Measurements from ENCODE around the gene IGFN1. TPM values are rescaled to one million over a fixed set of nuclear protein-coding genes. Genes with fewer than 3 reads are reported as not detected.

IGFN1 gene
- total and polyA plus RNA-seq, 9 of the 15 experiments (the other 6 are each of a cell fraction or from before 2014, with no cell fraction given) = 0.04 TPM; not detected in 8

DNA sequence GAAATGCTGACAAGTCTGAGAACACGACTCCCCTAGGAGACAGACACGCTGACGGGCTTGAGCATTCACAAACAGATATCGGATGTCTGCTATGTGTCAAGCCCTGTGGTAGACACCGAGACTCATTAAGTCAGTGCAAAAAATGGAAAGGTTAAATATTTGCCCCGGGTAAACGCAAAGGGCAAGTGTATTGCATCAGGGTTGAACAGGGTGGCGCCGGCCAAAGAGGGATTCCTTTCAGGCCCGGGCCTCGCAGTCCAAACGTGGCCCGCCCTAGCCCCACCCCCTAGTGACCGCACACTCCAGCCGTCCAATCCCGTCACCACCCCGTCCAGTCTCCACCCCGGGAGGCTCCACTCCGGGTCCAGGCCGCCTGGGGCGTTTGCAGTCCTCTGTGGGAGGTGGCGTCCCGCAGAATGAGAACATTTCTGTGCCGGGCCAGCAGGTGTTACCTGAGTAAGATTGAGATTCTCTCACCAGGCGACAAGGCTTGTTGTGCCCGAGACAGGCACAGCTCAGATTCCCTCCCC lies 20.0 kb upstream of the IGFN1 start (continued):
- TF ChIP-seq, protein P1, sequence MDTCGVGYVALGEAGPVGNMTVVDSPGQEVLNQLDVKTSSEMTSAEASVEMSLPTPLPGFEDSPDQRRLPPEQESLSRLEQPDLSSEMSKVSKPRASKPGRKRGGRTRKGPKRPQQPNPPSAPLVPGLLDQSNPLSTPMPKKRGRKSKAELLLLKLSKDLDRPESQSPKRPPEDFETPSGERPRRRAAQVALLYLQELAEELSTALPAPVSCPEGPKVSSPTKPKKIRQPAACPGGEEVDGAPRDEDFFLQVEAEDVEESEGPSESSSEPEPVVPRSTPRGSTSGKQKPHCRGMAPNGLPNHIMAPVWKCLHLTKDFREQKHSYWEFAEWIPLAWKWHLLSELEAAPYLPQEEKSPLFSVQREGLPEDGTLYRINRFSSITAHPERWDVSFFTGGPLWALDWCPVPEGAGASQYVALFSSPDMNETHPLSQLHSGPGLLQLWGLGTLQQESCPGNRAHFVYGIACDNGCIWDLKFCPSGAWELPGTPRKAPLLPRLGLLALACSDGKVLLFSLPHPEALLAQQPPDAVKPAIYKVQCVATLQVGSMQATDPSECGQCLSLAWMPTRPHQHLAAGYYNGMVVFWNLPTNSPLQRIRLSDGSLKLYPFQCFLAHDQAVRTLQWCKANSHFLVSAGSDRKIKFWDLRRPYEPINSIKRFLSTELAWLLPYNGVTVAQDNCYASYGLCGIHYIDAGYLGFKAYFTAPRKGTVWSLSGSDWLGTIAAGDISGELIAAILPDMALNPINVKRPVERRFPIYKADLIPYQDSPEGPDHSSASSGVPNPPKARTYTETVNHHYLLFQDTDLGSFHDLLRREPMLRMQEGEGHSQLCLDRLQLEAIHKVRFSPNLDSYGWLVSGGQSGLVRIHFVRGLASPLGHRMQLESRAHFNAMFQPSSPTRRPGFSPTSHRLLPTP (IDR thresholded peaks at IDR 0.05; ENCODE audit: borderline replicate concordance, extremely low read depth, insufficient read length) = no peak
- TF ChIP-seq, protein P2, sequence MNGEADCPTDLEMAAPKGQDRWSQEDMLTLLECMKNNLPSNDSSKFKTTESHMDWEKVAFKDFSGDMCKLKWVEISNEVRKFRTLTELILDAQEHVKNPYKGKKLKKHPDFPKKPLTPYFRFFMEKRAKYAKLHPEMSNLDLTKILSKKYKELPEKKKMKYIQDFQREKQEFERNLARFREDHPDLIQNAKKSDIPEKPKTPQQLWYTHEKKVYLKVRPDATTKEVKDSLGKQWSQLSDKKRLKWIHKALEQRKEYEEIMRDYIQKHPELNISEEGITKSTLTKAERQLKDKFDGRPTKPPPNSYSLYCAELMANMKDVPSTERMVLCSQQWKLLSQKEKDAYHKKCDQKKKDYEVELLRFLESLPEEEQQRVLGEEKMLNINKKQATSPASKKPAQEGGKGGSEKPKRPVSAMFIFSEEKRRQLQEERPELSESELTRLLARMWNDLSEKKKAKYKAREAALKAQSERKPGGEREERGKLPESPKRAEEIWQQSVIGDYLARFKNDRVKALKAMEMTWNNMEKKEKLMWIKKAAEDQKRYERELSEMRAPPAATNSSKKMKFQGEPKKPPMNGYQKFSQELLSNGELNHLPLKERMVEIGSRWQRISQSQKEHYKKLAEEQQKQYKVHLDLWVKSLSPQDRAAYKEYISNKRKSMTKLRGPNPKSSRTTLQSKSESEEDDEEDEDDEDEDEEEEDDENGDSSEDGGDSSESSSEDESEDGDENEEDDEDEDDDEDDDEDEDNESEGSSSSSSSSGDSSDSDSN (IDR thresholded peaks at IDR 0.05; ENCODE audit: borderline replicate concordance in 1 of 2, low read depth in 2 of 2, low read length in 2 of 2) = peak in 1 of 2 experiments; percentile 32; a peak in 1 of 4 replicates
- TF ChIP-seq, protein P3, sequence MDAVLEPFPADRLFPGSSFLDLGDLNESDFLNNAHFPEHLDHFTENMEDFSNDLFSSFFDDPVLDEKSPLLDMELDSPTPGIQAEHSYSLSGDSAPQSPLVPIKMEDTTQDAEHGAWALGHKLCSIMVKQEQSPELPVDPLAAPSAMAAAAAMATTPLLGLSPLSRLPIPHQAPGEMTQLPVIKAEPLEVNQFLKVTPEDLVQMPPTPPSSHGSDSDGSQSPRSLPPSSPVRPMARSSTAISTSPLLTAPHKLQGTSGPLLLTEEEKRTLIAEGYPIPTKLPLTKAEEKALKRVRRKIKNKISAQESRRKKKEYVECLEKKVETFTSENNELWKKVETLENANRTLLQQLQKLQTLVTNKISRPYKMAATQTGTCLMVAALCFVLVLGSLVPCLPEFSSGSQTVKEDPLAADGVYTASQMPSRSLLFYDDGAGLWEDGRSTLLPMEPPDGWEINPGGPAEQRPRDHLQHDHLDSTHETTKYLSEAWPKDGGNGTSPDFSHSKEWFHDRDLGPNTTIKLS (IDR thresholded peaks at IDR 0.05; ENCODE audit: borderline replicate concordance, low read depth) = peak; percentile 72
- TF ChIP-seq ZKSCAN1 (IDR thresholded peaks at IDR 0.05; ENCODE audit: low read depth, low read length) (no peak), SMARCB1 (IDR thresholded peaks at IDR 0.05; ENCODE audit: insufficient read length, low read depth) (no peak), GABPB1 (CRISPR knock-in tag; IDR thresholded peaks at IDR 0.05) (peak; percentile 20; the same call in 1 of the 2 replicates), SNRNP70 (optimal IDR thresholded peaks at IDR 0.05; ENCODE audit: low read depth, low read length) (no peak), CHD4 (IDR thresholded peaks at IDR 0.05; ENCODE audit: insufficient read depth, insufficient replicate concordance, low read depth, low read length, poor library complexity, severe bottlenecking) (no peak), BMI1 (IDR thresholded peaks at IDR 0.05; ENCODE audit: low read length) (no peak), MBD2 (IDR thresholded peaks at IDR 0.05; ENCODE audit: borderline replicate concordance, low read depth) (peak; percentile 43; the same call in 1 of the 2 replicates), ZNF165 (CRISPR knock-in tag; IDR thresholded peaks at IDR 0.05; ENCODE audit: borderline replicate concordance) (peak; percentile 93), ZNF77 (CRISPR knock-in tag; IDR thresholded peaks at IDR 0.05) (no peak), NCOA4 (IDR thresholded peaks at IDR 0.05; ENCODE audit: partially characterized antibody) (no peak), NFRKB (IDR thresholded peaks at IDR 0.05; ENCODE audit: low read depth) (no peak; the same call in 1 of the 2 replicates), FIP1L1 (IDR thresholded peaks at IDR 0.05; ENCODE audit: low read depth, low read length, poor library complexity, severe bottlenecking) (no peak)
- TF ChIP-seq, protein P4, sequence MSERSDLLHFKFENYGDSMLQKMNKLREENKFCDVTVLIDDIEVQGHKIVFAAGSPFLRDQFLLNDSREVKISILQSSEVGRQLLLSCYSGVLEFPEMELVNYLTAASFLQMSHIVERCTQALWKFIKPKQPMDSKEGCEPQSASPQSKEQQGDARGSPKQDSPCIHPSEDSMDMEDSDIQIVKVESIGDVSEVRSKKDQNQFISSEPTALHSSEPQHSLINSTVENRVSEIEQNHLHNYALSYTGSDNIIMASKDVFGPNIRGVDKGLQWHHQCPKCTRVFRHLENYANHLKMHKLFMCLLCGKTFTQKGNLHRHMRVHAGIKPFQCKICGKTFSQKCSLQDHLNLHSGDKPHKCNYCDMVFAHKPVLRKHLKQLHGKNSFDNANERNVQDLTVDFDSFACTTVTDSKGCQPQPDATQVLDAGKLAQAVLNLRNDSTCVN (CRISPR knock-in tag; IDR thresholded peaks at IDR 0.05) = peak; percentile 63; the same call in 1 of the 2 replicates
- TF ChIP-seq, protein P5, sequence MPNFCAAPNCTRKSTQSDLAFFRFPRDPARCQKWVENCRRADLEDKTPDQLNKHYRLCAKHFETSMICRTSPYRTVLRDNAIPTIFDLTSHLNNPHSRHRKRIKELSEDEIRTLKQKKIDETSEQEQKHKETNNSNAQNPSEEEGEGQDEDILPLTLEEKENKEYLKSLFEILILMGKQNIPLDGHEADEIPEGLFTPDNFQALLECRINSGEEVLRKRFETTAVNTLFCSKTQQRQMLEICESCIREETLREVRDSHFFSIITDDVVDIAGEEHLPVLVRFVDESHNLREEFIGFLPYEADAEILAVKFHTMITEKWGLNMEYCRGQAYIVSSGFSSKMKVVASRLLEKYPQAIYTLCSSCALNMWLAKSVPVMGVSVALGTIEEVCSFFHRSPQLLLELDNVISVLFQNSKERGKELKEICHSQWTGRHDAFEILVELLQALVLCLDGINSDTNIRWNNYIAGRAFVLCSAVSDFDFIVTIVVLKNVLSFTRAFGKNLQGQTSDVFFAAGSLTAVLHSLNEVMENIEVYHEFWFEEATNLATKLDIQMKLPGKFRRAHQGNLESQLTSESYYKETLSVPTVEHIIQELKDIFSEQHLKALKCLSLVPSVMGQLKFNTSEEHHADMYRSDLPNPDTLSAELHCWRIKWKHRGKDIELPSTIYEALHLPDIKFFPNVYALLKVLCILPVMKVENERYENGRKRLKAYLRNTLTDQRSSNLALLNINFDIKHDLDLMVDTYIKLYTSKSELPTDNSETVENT (CRISPR knock-in tag; IDR thresholded peaks at IDR 0.05) = no peak

Data from K562 (cell line).